ENCODE data around the gene ZNF664. TPM values are rescaled to one million over a fixed set of nuclear protein-coding genes. Genes with fewer than 3 reads are reported as not detected.

The ZNF664 gene
- total and polyA plus RNA-seq, 9 of the 15 experiments (the other 6 are each of a cell fraction or from before 2014, with no cell fraction given), result 3.3 to 101 (median 63.6) TPM

- TF ChIP-seq ZNF318 (IDR thresholded peaks at IDR 0.05; ENCODE audit: borderline replicate concordance in 1 of 2, low read depth in 1 of 2) (no peak), RAD51 (IDR thresholded peaks at IDR 0.05; ENCODE audit: borderline replicate concordance, low read depth) (no peak), RFX1 (IDR thresholded peaks at IDR 0.05) (no peak), CEBPG (CRISPR knock-in tag; IDR thresholded peaks at IDR 0.05) (no peak), CEBPG (tag; conservative IDR thresholded peaks at IDR 0.05 in 1 of 2, IDR thresholded peaks at IDR 0.05 in 1 of 2) (0 out of 4 replicates have a peak, but pooled peaks of 1 of the 2 experiments have one; percentile 7), ZNF766 (CRISPR knock-in tag; conservative IDR thresholded peaks at IDR 0.05) (0 out of 2 replicates have a peak, but pooled peaks have one; percentile 16), TCF3 (CRISPR knock-in tag; IDR thresholded peaks at IDR 0.05) (peak; percentile 29; the same call in 1 of the 2 replicates), PREB (CRISPR knock-in tag; IDR thresholded peaks at IDR 0.05) (no peak), ZKSCAN3 (CRISPR knock-in tag; IDR thresholded peaks at IDR 0.05) (no peak), KLF10 (CRISPR knock-in tag; IDR thresholded peaks at IDR 0.05) (no peak), TEAD1 (CRISPR knock-in tag; IDR thresholded peaks at IDR 0.05) (no peak), ZBTB9 (CRISPR knock-in tag; IDR thresholded peaks at IDR 0.05) (no peak), ARID3A (IDR thresholded peaks at IDR 0.05; ENCODE audit: borderline replicate concordance, low read depth, low read length) (no peak), PTBP1 (IDR thresholded peaks at IDR 0.05; ENCODE audit: low read depth, low read length) (no peak), NCOA6 (IDR thresholded peaks at IDR 0.05) (no peak)
Measured at GRCh38 chr12:123990511-123990910, 17.5 kb downstream of the ZNF664 start (continued).
